HL-60/S4 (cell line): Measurements from ENCODE around the gene DGAT2.

ENCODE experiments used
- in situ Hi-C: fragments of 300-500 bp; cut with MboI; formaldehyde crosslinking; loops from 2 replicates; pipeline ENCODE4 v1.14.3; 2022; ENCODE audit warnings: low sequenced_read_pairs

DGAT2 gene

GRCh38 chr11:75821202-75821601, 52.6 kb downstream of the DGAT2 start:
- in situ Hi-C loops = no loop called here

GRCh38 chr11:75822541-75822940, 54.0 kb downstream of the DGAT2 start:
- in situ Hi-C loops = no loop called here

GRCh38 chr11:75823415-75823814, 54.8 kb downstream of the DGAT2 start:
- in situ Hi-C loops = no loop called here

GRCh38 chr11:75823946-75824345, 55.4 kb downstream of the DGAT2 start:
- in situ Hi-C loops = no loop called here

- in situ Hi-C loops = no loop called here
These were observed 58.1 kb downstream of the DGAT2 start for GRCh38 chr11:75826461-75827230.

- in situ Hi-C loops = no loop called here
These were observed 59.0 kb downstream of the DGAT2 start for GRCh38 chr11:75827562-75827961.

- in situ Hi-C loops = no loop called here
These were observed 63.4 kb downstream of the DGAT2 start for GRCh38 chr11:75831915-75832502.

- in situ Hi-C loops = no loop called here
These were observed 66.2 kb downstream of the DGAT2 start for GRCh38 chr11:75834728-75835127.

GRCh38 chr11:75836417-75836816, 67.8 kb downstream of the DGAT2 start:
- in situ Hi-C loops = no loop called here

- in situ Hi-C loops = no loop called here
These were observed 71.3 kb downstream of the DGAT2 start for GRCh38 chr11:75839851-75840250.

GRCh38 chr11:75840522-75840921, 71.9 kb downstream of the DGAT2 start:
- in situ Hi-C loops = no loop called here

GRCh38 chr11:75841739-75842138, 73.2 kb downstream of the DGAT2 start:
- in situ Hi-C loops = no loop called here

- in situ Hi-C loops = no loop called here
These were observed 76.7 kb downstream of the DGAT2 start for GRCh38 chr11:75845324-75845723.

GRCh38 chr11:75849894-75850293, 81.3 kb downstream of the DGAT2 start:
- in situ Hi-C loops = no loop called here

- in situ Hi-C loops = no loop called here
These were observed 82.2 kb downstream of the DGAT2 start for GRCh38 chr11:75850787-75851186.
